Stimulated activated CD8-positive, alpha-beta memory T cell treated with anti-CD3 and anti-CD28 coated beads, Interleukin-15, amount 100 ng/mL, for 1 hour (primary cell): ENCODE measurements around the gene MOSPD3.

Experiments used
- DNase-seq: peaks from one replicate; pipeline ENCODE4 v3.0.0-alpha.2; 2020; ENCODE audit warnings: low read depth

Gene MOSPD3

GRCh38 chr7:100595188-100595587 lies 17.2 kb upstream of the MOSPD3 start:
- no peak for DNase-seq

- DNase-seq = no peak
Observed at GRCh38 chr7:100598425-100598824, 13.9 kb upstream of the MOSPD3 start.

- DNase-seq = no peak
Observed at GRCh38 chr7:100599911-100600729, 12.2 kb upstream of the MOSPD3 start.

- no peak for DNase-seq
Observed at GRCh38 chr7:100600730-100601038, 11.7 kb upstream of the MOSPD3 start.

GRCh38 chr7:100602889-100603725 lies 9.2 kb upstream of the MOSPD3 start:
- DNase-seq = no peak

- no peak for DNase-seq
Observed at GRCh38 chr7:100603726-100604027, 8.7 kb upstream of the MOSPD3 start.

GRCh38 chr7:100604028-100604975 lies 8.0 kb upstream of the MOSPD3 start:
- peak; percentile 46 for DNase-seq

- no peak for DNase-seq
Observed at GRCh38 chr7:100604976-100605911, 7.1 kb upstream of the MOSPD3 start.

- no peak for DNase-seq
Observed at GRCh38 chr7:100606313-100606712, 6.0 kb upstream of the MOSPD3 start.

- DNase-seq = no peak
Observed at GRCh38 chr7:100607111-100607510, 5.2 kb upstream of the MOSPD3 start.

GRCh38 chr7:100609958-100610357 lies 2.4 kb upstream of the MOSPD3 start:
- no peak for DNase-seq

GRCh38 chr7:100612730-100613390 lies 520 bp downstream of the MOSPD3 start:
- no peak for DNase-seq

- DNase-seq = no peak
Observed at GRCh38 chr7:100613412-100614175, 1.3 kb downstream of the MOSPD3 start.

GRCh38 chr7:100614308-100614861 lies 2.0 kb downstream of the MOSPD3 start:
- no peak for DNase-seq

GRCh38 chr7:100620239-100620638 lies 7.9 kb downstream of the MOSPD3 start:
- no peak for DNase-seq

GRCh38 chr7:100620804-100621203 lies 8.5 kb downstream of the MOSPD3 start:
- DNase-seq = no peak

- no peak for DNase-seq
Observed at GRCh38 chr7:100621554-100621953, 9.2 kb downstream of the MOSPD3 start.

GRCh38 chr7:100623951-100624824 lies 11.8 kb downstream of the MOSPD3 start:
- no peak for DNase-seq

GRCh38 chr7:100626055-100626454 lies 13.7 kb downstream of the MOSPD3 start:
- no peak for DNase-seq
